ENCODE results near the gene LCOR.

DNA sequence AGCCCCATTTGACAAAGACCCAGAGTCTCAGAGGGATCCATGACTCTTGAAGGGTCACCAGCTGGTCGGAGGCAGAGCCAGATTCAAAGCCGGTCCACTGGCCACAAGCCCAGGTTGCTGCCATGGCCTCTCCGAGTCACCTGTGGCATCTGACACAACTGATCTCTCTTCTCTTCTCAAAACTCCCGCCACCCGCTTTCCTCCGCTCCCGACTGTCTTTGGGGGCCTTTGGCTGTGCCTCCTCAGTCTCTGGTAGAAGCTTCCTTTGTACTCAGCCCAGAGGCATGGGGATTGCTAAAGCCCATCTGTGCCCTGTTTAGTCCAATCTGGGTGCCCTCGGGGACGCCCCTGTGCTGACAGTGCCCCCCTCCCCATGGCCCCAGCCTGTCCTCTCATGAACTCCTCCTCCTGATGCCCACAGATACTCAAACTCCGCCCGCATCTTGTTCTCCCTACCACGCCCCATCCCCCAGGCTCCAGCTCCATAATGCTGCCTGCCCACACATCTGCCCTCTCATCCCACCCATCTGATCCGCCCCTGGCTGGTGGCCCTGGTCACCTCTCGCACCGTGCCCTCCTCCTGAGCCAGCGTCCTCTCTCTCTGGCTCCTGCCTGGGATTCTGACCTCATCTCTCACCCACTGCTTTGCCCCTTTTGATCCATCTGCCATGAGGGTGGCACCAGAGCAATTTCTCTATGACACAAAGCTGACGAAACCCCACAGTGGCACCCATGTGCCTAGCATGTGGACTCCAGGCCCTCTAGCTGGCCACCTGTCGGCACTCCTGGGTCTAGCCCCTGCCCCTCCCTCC is 203.1 kb downstream of the LCOR start:
- TF ChIP-seq, protein P1, sequence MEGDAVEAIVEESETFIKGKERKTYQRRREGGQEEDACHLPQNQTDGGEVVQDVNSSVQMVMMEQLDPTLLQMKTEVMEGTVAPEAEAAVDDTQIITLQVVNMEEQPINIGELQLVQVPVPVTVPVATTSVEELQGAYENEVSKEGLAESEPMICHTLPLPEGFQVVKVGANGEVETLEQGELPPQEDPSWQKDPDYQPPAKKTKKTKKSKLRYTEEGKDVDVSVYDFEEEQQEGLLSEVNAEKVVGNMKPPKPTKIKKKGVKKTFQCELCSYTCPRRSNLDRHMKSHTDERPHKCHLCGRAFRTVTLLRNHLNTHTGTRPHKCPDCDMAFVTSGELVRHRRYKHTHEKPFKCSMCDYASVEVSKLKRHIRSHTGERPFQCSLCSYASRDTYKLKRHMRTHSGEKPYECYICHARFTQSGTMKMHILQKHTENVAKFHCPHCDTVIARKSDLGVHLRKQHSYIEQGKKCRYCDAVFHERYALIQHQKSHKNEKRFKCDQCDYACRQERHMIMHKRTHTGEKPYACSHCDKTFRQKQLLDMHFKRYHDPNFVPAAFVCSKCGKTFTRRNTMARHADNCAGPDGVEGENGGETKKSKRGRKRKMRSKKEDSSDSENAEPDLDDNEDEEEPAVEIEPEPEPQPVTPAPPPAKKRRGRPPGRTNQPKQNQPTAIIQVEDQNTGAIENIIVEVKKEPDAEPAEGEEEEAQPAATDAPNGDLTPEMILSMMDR (CRISPR knock-in tag; IDR thresholded peaks at IDR 0.05): no peak
- TF ChIP-seq, protein P2, sequence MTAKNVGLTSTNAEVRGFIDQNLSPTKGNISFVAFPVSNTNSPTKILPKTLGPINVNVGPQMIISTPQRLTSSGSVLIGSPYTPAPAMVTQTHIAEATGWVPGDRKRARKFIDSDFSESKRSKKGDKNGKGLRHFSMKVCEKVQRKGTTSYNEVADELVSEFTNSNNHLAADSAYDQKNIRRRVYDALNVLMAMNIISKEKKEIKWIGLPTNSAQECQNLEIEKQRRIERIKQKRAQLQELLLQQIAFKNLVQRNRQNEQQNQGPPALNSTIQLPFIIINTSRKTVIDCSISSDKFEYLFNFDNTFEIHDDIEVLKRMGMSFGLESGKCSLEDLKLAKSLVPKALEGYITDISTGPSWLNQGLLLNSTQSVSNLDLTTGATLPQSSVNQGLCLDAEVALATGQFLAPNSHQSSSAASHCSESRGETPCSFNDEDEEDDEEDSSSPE (CRISPR knock-in tag; IDR thresholded peaks at IDR 0.05): no peak
- TF ChIP-seq SP2 (CRISPR knock-in tag; IDR thresholded peaks at IDR 0.05) (no peak), ZNF510 (CRISPR knock-in tag; IDR thresholded peaks at IDR 0.05; ENCODE audit: low read depth) (no peak), CBX1 (IDR thresholded peaks at IDR 0.05; ENCODE audit: low read depth) (no peak), SUZ12 (IDR thresholded peaks at IDR 0.05; ENCODE audit: low read depth, low read length) (no peak)
